IPS-11a (cell line): Measurements from ENCODE around the gene DCT.

Source experiments
- H3K4me3 ChIP-seq: one replicate; pipeline ENCODE4 v1.5.1; 2013; ENCODE audit warnings: low read depth, low read length, control low read depth

DCT gene

DNA sequence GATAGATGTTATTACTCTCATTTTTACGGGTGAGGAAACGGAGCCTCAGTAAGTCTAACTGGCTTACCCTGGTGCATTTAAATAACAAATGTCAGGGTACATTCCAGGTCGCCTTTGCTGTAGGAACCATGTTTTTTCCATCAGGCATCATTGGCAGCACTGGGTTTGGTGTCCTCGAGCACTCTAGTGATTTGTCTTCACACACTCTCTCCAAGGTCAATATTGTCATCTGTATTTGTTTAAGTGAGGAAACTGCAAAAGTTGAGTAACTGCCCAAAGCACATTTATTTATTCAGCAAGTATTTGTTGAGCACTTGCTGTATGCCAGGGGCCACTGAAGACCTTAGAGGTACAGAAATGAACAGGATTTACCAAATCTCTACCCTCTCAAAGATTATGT lies 78.6 kb downstream of the DCT start:
- no peak overlapping the region for H3K4me3 ChIP-seq

DNA sequence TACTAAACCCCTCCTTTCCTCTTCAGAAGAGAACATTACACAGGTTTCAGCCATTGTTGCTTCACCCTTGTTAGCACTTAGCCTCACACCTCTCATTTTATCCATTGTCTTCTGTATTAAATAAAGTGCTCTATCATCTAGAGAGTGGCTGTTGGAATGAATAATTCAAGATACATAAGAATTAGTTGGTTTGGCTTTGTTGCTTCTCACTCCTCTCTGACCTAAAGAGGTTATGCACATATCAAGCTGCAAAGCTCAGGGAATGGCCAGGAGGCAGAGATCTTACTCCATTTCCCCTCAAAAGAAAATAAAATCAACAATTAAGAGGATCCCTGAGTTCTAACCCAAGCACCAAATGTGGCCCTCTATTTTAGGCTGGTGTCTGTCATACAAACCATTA lies 79.7 kb downstream of the DCT start:
- no peak overlapping the region for H3K4me3 ChIP-seq

DNA sequence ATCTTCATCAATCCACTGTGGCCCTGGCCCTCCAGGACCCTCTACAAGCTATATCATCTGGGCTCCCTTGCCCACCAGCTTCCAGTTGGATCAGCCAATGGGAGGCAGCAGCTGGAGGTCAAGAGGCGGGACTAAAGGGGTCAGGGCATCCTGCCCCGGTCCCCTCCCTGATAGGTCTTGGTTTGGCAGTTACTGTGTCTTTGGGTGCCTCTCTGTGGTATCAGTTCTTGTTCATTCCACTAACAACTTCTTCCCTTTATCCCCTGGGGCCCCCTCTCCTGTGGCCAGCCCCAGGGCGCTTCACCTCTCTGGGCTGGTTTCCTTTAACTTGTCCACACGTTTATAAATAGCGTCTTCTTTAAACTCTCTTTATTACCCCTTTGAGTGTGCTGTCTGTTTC lies 83.6 kb downstream of the DCT start:
- H3K4me3 ChIP-seq, result no peak overlapping the region

DNA sequence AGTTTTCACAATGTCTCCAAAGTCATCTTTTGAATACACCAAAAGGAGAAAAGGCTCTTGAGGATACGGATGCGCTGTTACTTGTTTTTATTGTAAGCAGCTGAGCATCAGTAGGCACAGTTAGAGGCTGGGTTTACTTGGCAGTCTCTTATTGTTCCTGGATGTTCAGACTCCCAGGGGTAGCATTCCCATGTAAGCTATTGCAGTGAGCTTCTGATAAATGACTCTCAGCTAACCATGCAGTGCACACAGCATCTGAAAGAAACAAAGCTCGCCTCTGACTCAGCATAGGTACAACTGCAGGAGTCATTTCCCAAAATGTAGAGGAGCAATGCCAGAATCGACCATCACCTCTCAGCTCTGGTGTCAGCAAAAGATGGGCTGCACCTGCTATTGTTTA lies 84.8 kb downstream of the DCT start:
- H3K4me3 ChIP-seq, result no peak overlapping the region

DNA sequence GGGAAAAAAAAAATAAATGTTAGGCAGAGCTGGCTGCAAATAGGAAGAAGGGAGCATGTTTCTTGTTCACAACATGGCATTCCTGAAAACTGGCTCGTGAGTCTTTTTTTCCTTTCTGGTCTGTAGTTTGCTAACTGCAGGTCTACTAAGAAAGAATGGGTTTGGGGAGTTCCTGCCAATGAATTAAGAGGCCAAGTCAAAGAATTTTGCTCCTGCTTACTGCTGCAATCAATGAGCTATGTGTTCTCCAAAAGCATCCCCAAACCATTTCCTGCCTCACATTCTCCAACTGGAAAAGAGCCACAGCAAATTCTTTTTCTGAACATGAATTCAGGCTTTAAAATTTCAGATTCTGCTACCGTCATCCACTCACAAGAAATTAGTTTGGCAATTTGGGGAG lies 88.6 kb downstream of the DCT start:
- no peak overlapping the region for H3K4me3 ChIP-seq

DNA sequence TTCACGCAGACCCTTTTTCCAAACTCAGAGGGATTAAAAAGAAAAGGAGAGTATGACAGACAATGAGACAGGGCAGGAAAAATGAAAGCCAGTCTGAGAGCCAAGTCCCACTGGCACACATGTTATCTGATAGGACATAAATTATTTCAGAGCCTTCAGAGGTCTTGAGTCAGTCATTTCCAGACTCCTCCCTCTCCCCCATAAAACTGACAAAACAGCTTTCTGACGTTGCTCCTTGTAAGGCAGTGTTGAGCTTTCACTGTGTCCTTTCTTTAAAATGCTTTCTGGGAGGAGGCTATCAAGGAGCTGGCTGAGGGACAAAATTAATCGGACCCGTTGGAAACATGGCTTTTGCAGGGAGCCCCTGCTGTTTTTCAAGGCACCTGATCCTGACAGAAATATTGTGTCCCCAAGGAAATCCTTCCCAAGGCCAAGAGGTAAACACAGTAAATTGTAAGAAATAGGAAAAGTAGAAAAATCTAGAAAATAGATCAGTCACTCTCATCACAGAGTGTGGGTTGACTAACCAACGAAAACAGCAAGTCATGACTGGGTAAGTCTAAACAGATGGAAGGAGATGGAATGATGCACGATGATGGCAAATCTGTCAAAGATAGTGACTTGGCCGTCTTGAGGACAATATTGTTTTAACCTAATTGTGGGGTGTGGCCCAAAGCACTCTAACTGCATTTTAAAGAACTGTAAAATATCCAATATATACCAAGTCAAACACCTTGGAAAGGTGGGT lies 89.7 kb downstream of the DCT start:
- H3K4me3 ChIP-seq, result no peak overlapping the region

DNA sequence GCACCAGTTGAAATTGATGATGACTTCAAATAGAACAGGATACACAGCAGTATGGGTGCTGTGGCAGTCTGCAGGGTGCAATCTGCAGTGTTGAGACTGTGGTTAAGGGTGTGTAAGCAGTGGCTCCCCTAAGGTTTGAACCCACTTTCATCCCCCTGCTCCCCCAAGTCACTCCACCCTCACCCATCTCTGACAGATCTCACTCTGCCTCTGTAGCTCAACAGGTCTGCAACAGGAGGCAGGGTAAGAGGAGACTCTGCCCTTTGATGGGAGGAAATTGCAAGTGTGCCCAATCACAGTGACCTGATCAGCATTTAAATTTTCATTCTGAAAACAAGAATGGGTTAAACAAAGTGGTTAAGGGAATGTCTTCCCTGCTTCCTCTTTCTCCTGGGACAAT lies 92.4 kb downstream of the DCT start:
- no peak overlapping the region for H3K4me3 ChIP-seq
